ENCODE results near the gene TPST1. TPM values are rescaled to one million over a fixed set of nuclear protein-coding genes. Genes with fewer than 3 reads are reported as not detected.

The TPST1 gene
- total RNA-seq, 1 donor, result 137 TPM

DNA sequence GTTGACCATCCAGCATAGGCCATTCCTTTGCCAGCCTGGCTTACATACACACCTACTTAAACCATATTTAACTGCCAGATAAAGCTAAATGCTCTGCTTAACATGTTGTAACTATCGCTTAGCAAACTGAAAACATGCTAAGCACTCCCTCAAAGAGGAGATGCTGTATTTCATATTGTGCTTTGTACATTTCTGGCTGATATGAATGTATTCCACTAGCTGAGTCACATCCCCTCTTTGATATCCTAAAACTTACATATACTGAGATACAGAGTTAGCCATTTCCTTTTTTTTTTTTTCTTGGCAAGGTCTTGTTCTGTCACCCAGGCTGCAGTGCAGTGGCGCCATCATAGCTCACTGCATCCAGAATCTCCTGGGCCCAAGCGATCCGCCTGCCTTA lies 99.4 kb downstream of the TPST1 start:
- peaks cover 78% of the 10 kb centered on the region for H3K79me2 ChIP-seq (ENCODE audit: insufficient read depth, low read length)
- H3K27ac ChIP-seq (ENCODE audit: low read depth, low read length), result no peak overlapping the region
- H4K20me1 ChIP-seq (ENCODE audit: insufficient read depth, low read length), result peaks cover 17% of the 10 kb centered on the region
- TF ChIP-seq, protein P1, sequence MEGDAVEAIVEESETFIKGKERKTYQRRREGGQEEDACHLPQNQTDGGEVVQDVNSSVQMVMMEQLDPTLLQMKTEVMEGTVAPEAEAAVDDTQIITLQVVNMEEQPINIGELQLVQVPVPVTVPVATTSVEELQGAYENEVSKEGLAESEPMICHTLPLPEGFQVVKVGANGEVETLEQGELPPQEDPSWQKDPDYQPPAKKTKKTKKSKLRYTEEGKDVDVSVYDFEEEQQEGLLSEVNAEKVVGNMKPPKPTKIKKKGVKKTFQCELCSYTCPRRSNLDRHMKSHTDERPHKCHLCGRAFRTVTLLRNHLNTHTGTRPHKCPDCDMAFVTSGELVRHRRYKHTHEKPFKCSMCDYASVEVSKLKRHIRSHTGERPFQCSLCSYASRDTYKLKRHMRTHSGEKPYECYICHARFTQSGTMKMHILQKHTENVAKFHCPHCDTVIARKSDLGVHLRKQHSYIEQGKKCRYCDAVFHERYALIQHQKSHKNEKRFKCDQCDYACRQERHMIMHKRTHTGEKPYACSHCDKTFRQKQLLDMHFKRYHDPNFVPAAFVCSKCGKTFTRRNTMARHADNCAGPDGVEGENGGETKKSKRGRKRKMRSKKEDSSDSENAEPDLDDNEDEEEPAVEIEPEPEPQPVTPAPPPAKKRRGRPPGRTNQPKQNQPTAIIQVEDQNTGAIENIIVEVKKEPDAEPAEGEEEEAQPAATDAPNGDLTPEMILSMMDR (IDR thresholded peaks at IDR 0.05; ENCODE audit: extremely low read depth, low read depth, low read length), result no peak
- H3K4me3 ChIP-seq (ENCODE audit: insufficient read depth, low read length), result no peak overlapping the region
- no peak for DNase-seq (ENCODE audit: insufficient read length, low spot score, missing footprints)
- no peaks in the 10 kb centered on the region for H3K27me3 ChIP-seq (ENCODE audit: insufficient read depth, low read length)
- H2AFZ ChIP-seq (ENCODE audit: low read length), result no peak overlapping the region
- peaks cover 28% of the 10 kb centered on the region for H3K4me1 ChIP-seq (ENCODE audit: insufficient read depth, low read length)
- no peak overlapping the region for H3K4me2 ChIP-seq (ENCODE audit: insufficient read depth, low read length)
- H3K36me3 ChIP-seq (ENCODE audit: insufficient read depth, low read length), result no peaks in the 10 kb centered on the region
- no peaks in the 10 kb centered on the region for H3K9me3 ChIP-seq (ENCODE audit: low read depth, low read length)

DNA sequence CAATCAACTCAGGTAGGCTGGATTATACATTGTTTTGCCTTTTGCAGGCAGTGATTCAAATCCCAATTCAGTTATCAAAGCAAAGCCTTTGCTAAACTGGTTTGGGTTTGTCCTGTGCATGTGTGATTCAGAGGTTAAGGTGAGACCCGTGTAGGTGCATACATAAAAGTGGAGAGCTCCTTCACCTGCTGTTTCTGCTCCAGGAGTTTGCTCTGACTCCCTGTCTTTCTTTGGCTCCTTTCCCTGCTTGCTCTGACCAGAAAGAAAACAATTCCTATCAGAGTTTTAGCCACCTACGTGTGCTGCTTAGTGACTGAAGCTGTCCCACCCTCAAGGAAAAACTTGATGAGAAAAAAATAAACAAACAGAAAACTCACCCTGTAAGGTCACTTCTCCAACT lies 101.1 kb downstream of the TPST1 start:
- Histone ChIP-seq H3K79me2 (ENCODE audit: insufficient read depth, low read length) (peaks cover 79% of the 10 kb centered on the region), H3K4me2 (ENCODE audit: insufficient read depth, low read length) (no peak overlapping the region)
- DNase-seq (ENCODE audit: insufficient read length, low spot score, missing footprints), result no peak

DNA sequence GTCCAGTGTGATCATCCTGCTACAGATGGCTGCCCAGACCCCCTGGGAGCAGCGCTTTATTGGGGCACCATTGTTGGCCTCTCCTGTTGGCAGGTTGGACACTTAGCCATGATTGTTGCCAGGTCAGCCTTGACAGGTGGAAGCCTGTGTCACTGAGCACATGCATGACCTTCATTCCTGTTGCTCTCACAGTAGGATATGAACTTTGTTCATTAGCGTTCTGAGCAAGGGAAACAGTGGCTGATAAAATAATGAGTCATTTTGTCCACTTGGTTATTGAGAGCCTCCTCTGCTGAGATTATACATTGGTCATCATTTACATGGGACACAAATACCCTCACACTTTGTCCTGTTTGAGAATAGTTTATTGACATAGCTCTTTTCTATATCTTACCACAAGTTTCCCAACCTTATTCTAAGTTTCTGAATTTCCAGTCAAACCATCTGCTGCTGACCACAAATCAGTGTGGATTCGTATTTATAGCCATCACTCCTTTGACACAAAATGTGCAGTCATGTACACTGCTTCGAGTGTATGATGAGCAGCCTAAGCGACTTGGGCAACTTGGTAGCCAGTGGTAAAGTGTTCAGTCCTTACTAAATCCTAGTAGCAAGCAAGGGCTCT lies 102.6 kb downstream of the TPST1 start:
- no peak overlapping the region for H3K4me3 ChIP-seq (ENCODE audit: insufficient read depth, low read length)
- no peak overlapping the region for H2AFZ ChIP-seq (ENCODE audit: low read length)
- peaks cover 21% of the 10 kb centered on the region for H4K20me1 ChIP-seq (ENCODE audit: insufficient read depth, low read length)
- H3K4me1 ChIP-seq (ENCODE audit: insufficient read depth, low read length), result peaks cover 28% of the 10 kb centered on the region
- H3K79me2 ChIP-seq (ENCODE audit: insufficient read depth, low read length), result peaks cover 73% of the 10 kb centered on the region
- H3K36me3 ChIP-seq (ENCODE audit: insufficient read depth, low read length), result no peaks in the 10 kb centered on the region
- no peaks in the 10 kb centered on the region for H3K27me3 ChIP-seq (ENCODE audit: insufficient read depth, low read length)
- no peaks in the 10 kb centered on the region for H3K9me3 ChIP-seq (ENCODE audit: low read depth, low read length)
- peak; percentile 54 for DNase-seq (ENCODE audit: insufficient read length, low spot score, missing footprints)
- TF ChIP-seq, protein P1 (IDR thresholded peaks at IDR 0.05; ENCODE audit: extremely low read depth, low read depth, low read length), result no peak
- no peak overlapping the region for H3K4me2 ChIP-seq (ENCODE audit: insufficient read depth, low read length)
- H3K27ac ChIP-seq (ENCODE audit: low read depth, low read length), result no peak overlapping the region

More for the DNA sequence above, 101.1 kb downstream of the TPST1 start:
- H3K9me3 ChIP-seq (ENCODE audit: low read depth, low read length), result no peaks in the 10 kb centered on the region
- H4K20me1 ChIP-seq (ENCODE audit: insufficient read depth, low read length), result peaks cover 17% of the 10 kb centered on the region
- no peaks in the 10 kb centered on the region for H3K27me3 ChIP-seq (ENCODE audit: insufficient read depth, low read length)
- H3K4me1 ChIP-seq (ENCODE audit: insufficient read depth, low read length), result peaks cover 28% of the 10 kb centered on the region
- H3K27ac ChIP-seq (ENCODE audit: low read depth, low read length), result no peak overlapping the region
- H3K4me3 ChIP-seq (ENCODE audit: insufficient read depth, low read length), result no peak overlapping the region
- TF ChIP-seq, protein P1 (IDR thresholded peaks at IDR 0.05; ENCODE audit: extremely low read depth, low read depth, low read length), result no peak
- H2AFZ ChIP-seq (ENCODE audit: low read length), result no peak overlapping the region
- H3K36me3 ChIP-seq (ENCODE audit: insufficient read depth, low read length), result no peaks in the 10 kb centered on the region

DNA sequence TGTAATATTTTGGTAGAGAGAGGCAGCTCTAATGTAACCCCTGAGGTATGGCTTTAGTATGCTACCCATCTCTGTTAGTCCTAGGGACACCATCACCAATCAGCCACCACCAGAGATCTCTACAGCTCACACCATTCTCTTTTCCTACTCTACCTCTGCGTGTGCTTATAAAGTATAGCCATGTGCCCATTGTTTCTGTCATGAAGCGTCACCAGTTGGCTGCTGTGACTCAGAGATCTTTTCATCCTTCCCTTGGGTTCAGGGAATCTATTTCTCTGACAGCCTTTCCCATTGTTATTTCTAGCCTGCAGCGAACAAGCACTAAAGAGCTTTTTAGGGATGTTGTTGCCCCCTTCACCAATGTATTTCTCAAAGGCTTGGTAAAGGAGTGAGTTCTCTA lies 103.3 kb downstream of the TPST1 start:
- no peak for DNase-seq (ENCODE audit: insufficient read length, low spot score, missing footprints)
- H3K27me3 ChIP-seq (ENCODE audit: insufficient read depth, low read length), result no peaks in the 10 kb centered on the region
- TF ChIP-seq, protein P1 (IDR thresholded peaks at IDR 0.05; ENCODE audit: extremely low read depth, low read depth, low read length), result no peak
- no peak overlapping the region for H3K4me2 ChIP-seq (ENCODE audit: insufficient read depth, low read length)
- H2AFZ ChIP-seq (ENCODE audit: low read length), result no peak overlapping the region
- H3K9me3 ChIP-seq (ENCODE audit: low read depth, low read length), result no peaks in the 10 kb centered on the region
- peaks cover 67% of the 10 kb centered on the region for H3K79me2 ChIP-seq (ENCODE audit: insufficient read depth, low read length)
- peaks cover 28% of the 10 kb centered on the region for H3K4me1 ChIP-seq (ENCODE audit: insufficient read depth, low read length)
- no peak overlapping the region for H3K4me3 ChIP-seq (ENCODE audit: insufficient read depth, low read length)
- no peak overlapping the region for H3K27ac ChIP-seq (ENCODE audit: low read depth, low read length)
- no peaks in the 10 kb centered on the region for H3K36me3 ChIP-seq (ENCODE audit: insufficient read depth, low read length)
- peaks cover 21% of the 10 kb centered on the region for H4K20me1 ChIP-seq (ENCODE audit: insufficient read depth, low read length)

All from osteoblast (primary cell).